Large intestine (tissue), 3 donors: ENCODE data around the gene DDX51. TPM values are rescaled to one million over a fixed set of nuclear protein-coding genes. Genes with fewer than 3 reads are reported as not detected.

Experiments
- DNase-seq, 2 donors: peaks; one replicate each; pipeline versions ENCODE4 v3.0.0 to v3.0.0-alpha.2; 2013
- H3K27ac ChIP-seq: one replicate; pipeline ENCODE4 v1.5.1; 2013; ENCODE audit warnings: low read length
- H3K27me3 ChIP-seq: 2 replicates; pipeline ENCODE4 v1.6.1; 2013; ENCODE audit warnings: low read length; ENCODE audit not compliant: control insufficient read depth, insufficient read depth
- H3K36me3 ChIP-seq: 2 replicates; pipeline ENCODE4 v1.6.1; 2013; ENCODE audit warnings: low read length; ENCODE audit not compliant: control insufficient read depth, insufficient read depth
- H3K4me1 ChIP-seq: one replicate; pipeline ENCODE4 v1.6.1; 2013; ENCODE audit warnings: low read length; ENCODE audit not compliant: control insufficient read depth, insufficient read depth
- H3K4me3 ChIP-seq: one replicate; pipeline ENCODE4 v1.5.1; 2013; ENCODE audit warnings: low read length
- H3K9me3 ChIP-seq: one replicate; pipeline ENCODE4 v1.6.1; 2013; ENCODE audit warnings: mild to moderate bottlenecking, low read depth, low read length, moderate library complexity; ENCODE audit not compliant: control insufficient read depth
- WGBS: methylation state at CpG from one replicate; pipeline ENCODE4 v1.1.5; 2013; ENCODE audit warnings: low lambda C conversion rate; ENCODE audit not compliant: insufficient coverage; 5-methylcytosine and 5-hydroxymethylcytosine counted together
- polyA plus RNA-seq: library from polyadenylated mRNA; unstranded; fragments of 120-200 nt; gene quantifications from one replicate; pipeline ENCODE4 v1.2.1, GENCODE V29; 2013

Gene DDX51
- polyA plus RNA-seq, 1 donor: 18.9 TPM

GRCh38 chr12:132179431-132180362 is 35.6 kb upstream of the DDX51 start:
- no peak overlapping the region for H3K4me3 ChIP-seq
- no peak for DNase-seq
- H3K9me3 ChIP-seq: peaks cover 7% of the 10 kb centered on the region
- no peaks in the 10 kb centered on the region for H3K4me1 ChIP-seq
- no peak overlapping the region for H3K27ac ChIP-seq
- no CpG with 5 or more reads among the region's 19 CpGs for WGBS
- H3K27me3 ChIP-seq: peaks cover 38% of the 10 kb centered on the region
- no peaks in the 10 kb centered on the region for H3K36me3 ChIP-seq

- peaks cover 7% of the 10 kb centered on the region for H3K9me3 ChIP-seq
- H3K27me3 ChIP-seq: peaks cover 44% of the 10 kb centered on the region
- H3K4me3 ChIP-seq: no peak overlapping the region
- no peak overlapping the region for H3K27ac ChIP-seq
- no peaks in the 10 kb centered on the region for H3K4me1 ChIP-seq
- no peaks in the 10 kb centered on the region for H3K36me3 ChIP-seq
- no peak for DNase-seq
- WGBS: no CpG with 5 or more reads among the region's 39 CpGs
These were observed 34.8 kb upstream of the DDX51 start for GRCh38 chr12:132178801-132179401.

GRCh38 chr12:132178316-132178715 is 34.2 kb upstream of the DDX51 start:
- peaks cover 45% of the 10 kb centered on the region for H3K27me3 ChIP-seq
- no peak overlapping the region for H3K27ac ChIP-seq
- H3K4me1 ChIP-seq: no peaks in the 10 kb centered on the region
- WGBS: no CpG with 5 or more reads among the region's 8 CpGs
- no peak for DNase-seq
- no peaks in the 10 kb centered on the region for H3K36me3 ChIP-seq
- H3K9me3 ChIP-seq: peaks cover 7% of the 10 kb centered on the region
- H3K4me3 ChIP-seq: no peak overlapping the region

- peaks cover 37% of the 10 kb centered on the region for H3K27me3 ChIP-seq
- no CpG with 5 or more reads among the region's 25 CpGs for WGBS
- no peak for DNase-seq
- H3K9me3 ChIP-seq: peaks cover 7% of the 10 kb centered on the region
- no peak overlapping the region for H3K4me3 ChIP-seq
- H3K4me1 ChIP-seq: no peaks in the 10 kb centered on the region
- H3K27ac ChIP-seq: no peak overlapping the region
- H3K36me3 ChIP-seq: no peaks in the 10 kb centered on the region
These were observed 32.9 kb upstream of the DDX51 start for GRCh38 chr12:132176920-132177551.

- Histone ChIP-seq H3K4me3 (no peak overlapping the region), H3K4me1 (no peaks in the 10 kb centered on the region), H3K27me3 (peaks cover 37% of the 10 kb centered on the region), H3K36me3 (no peaks in the 10 kb centered on the region), H3K27ac (no peak overlapping the region), H3K9me3 (peaks cover 7% of the 10 kb centered on the region)
- no CpG with 5 or more reads among the region's 19 CpGs for WGBS
- DNase-seq: no peak
These were observed 32.3 kb upstream of the DDX51 start for GRCh38 chr12:132176385-132176919.

GRCh38 chr12:132175496-132176384 is 31.6 kb upstream of the DDX51 start:
- H3K4me3 ChIP-seq: no peak overlapping the region
- WGBS: no CpG with 5 or more reads among the region's 35 CpGs
- no peaks in the 10 kb centered on the region for H3K36me3 ChIP-seq
- DNase-seq: no peak
- H3K27me3 ChIP-seq: peaks cover 37% of the 10 kb centered on the region
- no peaks in the 10 kb centered on the region for H3K4me1 ChIP-seq
- peaks cover 2% of the 10 kb centered on the region for H3K9me3 ChIP-seq
- no peak overlapping the region for H3K27ac ChIP-seq

GRCh38 chr12:132174839-132175490 is 30.8 kb upstream of the DDX51 start:
- Histone ChIP-seq H3K4me1 (no peaks in the 10 kb centered on the region), H3K4me3 (no peak overlapping the region), H3K27ac (no peak overlapping the region), H3K36me3 (no peaks in the 10 kb centered on the region), H3K27me3 (peaks cover 37% of the 10 kb centered on the region), H3K9me3 (peaks cover 2% of the 10 kb centered on the region)
- DNase-seq: no peak
- WGBS: no CpG with 5 or more reads among the region's 25 CpGs

GRCh38 chr12:132174015-132174838 is 30.1 kb upstream of the DDX51 start:
- WGBS: no CpG with 5 or more reads among the region's 30 CpGs
- H3K4me3 ChIP-seq: no peak overlapping the region
- H3K4me1 ChIP-seq: no peaks in the 10 kb centered on the region
- H3K9me3 ChIP-seq: peaks cover 2% of the 10 kb centered on the region
- no peaks in the 10 kb centered on the region for H3K36me3 ChIP-seq
- H3K27ac ChIP-seq: no peak overlapping the region
- peaks cover 32% of the 10 kb centered on the region for H3K27me3 ChIP-seq
- DNase-seq: no peak
